SK-N-SH treated with all-trans-retinoic acid at 6 μM for 48 hours (cell line): ENCODE results near the gene MITF.

Experiments used
- ARNTL ChIP-seq: fragments of 450-650 bp; formaldehyde crosslinking; IDR thresholded peaks from 2 replicates; pipeline ENCODE4 v1.5.0; 2020; ENCODE audit warnings: low read depth, mild to moderate bottlenecking, moderate library complexity, borderline replicate concordance
- CSDC2 ChIP-seq: fragments of 250-450 bp; sonication (Bioruptor Pico); IDR thresholded peaks from 2 replicates; pipeline ENCODE4 v1.5.0; 2020; ENCODE audit warnings: mild to moderate bottlenecking, moderate library complexity
- CSRNP3 ChIP-seq: fragments of 250-450 bp; sonication (Bioruptor Pico); IDR thresholded peaks from 2 replicates; pipeline ENCODE4 v1.5.1; 2021; ENCODE audit warnings: mild to moderate bottlenecking, moderate library complexity
- ESRRG ChIP-seq: fragments of 250-450 bp; sonication (Bioruptor Pico); IDR thresholded peaks from 2 replicates; pipeline ENCODE4 v1.6.1; 2021; ENCODE audit warnings: mild to moderate bottlenecking
- PPARA ChIP-seq: fragments of 250-450 bp; sonication (Bioruptor Pico); IDR thresholded peaks from 2 replicates; pipeline ENCODE4 v1.5.0; 2020; ENCODE audit warnings: mild to moderate bottlenecking, borderline replicate concordance
- RARB ChIP-seq: fragments of 250-450 bp; sonication (Bioruptor Pico); IDR thresholded peaks from 2 replicates; pipeline ENCODE4 v1.8.0; 2021; ENCODE audit warnings: mild to moderate bottlenecking, moderate library complexity
- TCF4 ChIP-seq: fragments of 250-450 bp; sonication (Bioruptor Pico); IDR thresholded peaks from 2 replicates; pipeline ENCODE4 v1.8.0; 2021; ENCODE audit warnings: mild to moderate bottlenecking, moderate library complexity, borderline replicate concordance
- TOX ChIP-seq: fragments of 250-450 bp; sonication (Bioruptor Pico); IDR thresholded peaks from 2 replicates; pipeline ENCODE4 v1.8.0; 2021; ENCODE audit warnings: mild to moderate bottlenecking, moderate library complexity, borderline replicate concordance
- ZNF8 ChIP-seq: fragments of 450-650 bp; formaldehyde crosslinking; IDR thresholded peaks from 2 replicates; pipeline ENCODE4 v1.5.0; 2020; ENCODE audit warnings: mild to moderate bottlenecking, moderate library complexity
- TF ChIP-seq, protein P1 (sequence below): fragments of 250-450 bp; sonication (Bioruptor Pico); IDR thresholded peaks from 2 replicates; pipeline ENCODE4 v1.8.0; 2020; ENCODE audit warnings: mild to moderate bottlenecking, moderate library complexity, borderline replicate concordance
- TF ChIP-seq, protein P2 (sequence below): fragments of 250-450 bp; sonication (Bioruptor Pico); IDR thresholded peaks from 2 replicates; pipeline ENCODE4 v1.5.1; 2020; ENCODE audit warnings: low read depth, mild to moderate bottlenecking, moderate library complexity

DNA sequence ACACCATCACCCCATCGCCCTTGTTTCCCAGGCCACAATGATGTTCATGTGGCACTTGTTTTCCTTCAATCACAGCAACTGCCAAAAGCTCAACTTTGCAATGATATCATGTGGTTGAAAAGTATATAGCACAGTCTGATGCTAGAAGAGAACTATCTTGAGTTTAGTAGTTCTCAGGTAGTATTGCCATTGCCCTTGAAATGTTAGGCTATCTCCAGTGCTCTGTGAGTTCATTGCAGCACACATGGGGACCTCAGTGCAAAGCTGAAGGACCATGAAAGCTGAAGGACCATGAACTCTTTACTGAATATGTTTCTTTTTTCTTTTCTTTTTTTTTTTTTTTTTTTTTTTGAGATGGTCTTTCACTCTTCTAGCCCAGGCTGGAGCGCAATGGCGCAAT lies 224.4 kb downstream of the MITF start:
- TF ChIP-seq, protein P1, sequence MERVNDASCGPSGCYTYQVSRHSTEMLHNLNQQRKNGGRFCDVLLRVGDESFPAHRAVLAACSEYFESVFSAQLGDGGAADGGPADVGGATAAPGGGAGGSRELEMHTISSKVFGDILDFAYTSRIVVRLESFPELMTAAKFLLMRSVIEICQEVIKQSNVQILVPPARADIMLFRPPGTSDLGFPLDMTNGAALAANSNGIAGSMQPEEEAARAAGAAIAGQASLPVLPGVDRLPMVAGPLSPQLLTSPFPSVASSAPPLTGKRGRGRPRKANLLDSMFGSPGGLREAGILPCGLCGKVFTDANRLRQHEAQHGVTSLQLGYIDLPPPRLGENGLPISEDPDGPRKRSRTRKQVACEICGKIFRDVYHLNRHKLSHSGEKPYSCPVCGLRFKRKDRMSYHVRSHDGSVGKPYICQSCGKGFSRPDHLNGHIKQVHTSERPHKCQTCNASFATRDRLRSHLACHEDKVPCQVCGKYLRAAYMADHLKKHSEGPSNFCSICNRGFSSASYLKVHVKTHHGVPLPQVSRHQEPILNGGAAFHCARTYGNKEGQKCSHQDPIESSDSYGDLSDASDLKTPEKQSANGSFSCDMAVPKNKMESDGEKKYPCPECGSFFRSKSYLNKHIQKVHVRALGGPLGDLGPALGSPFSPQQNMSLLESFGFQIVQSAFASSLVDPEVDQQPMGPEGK = no peak
- no peak for TF ChIP-seq TOX (CRISPR knock-in tag)
- TF ChIP-seq, protein P2, sequence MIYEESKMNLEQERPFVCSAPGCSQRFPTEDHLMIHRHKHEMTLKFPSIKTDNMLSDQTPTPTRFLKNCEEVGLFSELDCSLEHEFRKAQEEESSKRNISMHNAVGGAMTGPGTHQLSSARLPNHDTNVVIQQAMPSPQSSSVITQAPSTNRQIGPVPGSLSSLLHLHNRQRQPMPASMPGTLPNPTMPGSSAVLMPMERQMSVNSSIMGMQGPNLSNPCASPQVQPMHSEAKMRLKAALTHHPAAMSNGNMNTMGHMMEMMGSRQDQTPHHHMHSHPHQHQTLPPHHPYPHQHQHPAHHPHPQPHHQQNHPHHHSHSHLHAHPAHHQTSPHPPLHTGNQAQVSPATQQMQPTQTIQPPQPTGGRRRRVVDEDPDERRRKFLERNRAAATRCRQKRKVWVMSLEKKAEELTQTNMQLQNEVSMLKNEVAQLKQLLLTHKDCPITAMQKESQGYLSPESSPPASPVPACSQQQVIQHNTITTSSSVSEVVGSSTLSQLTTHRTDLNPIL (CRISPR knock-in tag) = no peak
- no peak for TF ChIP-seq RARB (CRISPR knock-in tag)
- no peak for TF ChIP-seq CSRNP3 (CRISPR knock-in tag)
- no peak for TF ChIP-seq ARNTL (CRISPR knock-in tag)
- TF ChIP-seq CSDC2 (CRISPR knock-in tag) = no peak
- TF ChIP-seq TCF4 = no peak
- TF ChIP-seq ZNF8 (CRISPR knock-in tag) = no peak
- TF ChIP-seq ESRRG (CRISPR knock-in tag) = no peak
- no peak for TF ChIP-seq PPARA (CRISPR knock-in tag)
